IMR-90 (cell line): ENCODE results near the gene RAI1. TPM values are rescaled to one million over a fixed set of nuclear protein-coding genes. Genes with fewer than 3 reads are reported as not detected.

ENCODE experiments used
- ATAC-seq: fragments of 200-7000 bp; cut with Tn5 transposase; 2 replicates; pipeline ENCODE4 v1.9.1; 2020; ENCODE audit warnings: low read depth, mild to moderate bottlenecking, moderate library complexity
- BruUV-seq: library from RNA; stranded (reverse); fragments of 400-500 nt; replicated peaks from 2 replicates; lab custom pipeline; 2021; lab: Mats Ljungman, UMichigan
- CTCF ChIA-PET: fragments of 300-600 bp; formaldehyde crosslinking; extraction: SDS; loops from one replicate; lab custom pipeline; 2021; ENCODE audit warnings: antibody characterized with exemption; lab: Yijun Ruan, JAX
- POLR2A ChIA-PET: fragments of 300-600 bp; sonication (Branson Sonifier 250); formaldehyde crosslinking; loops from one replicate; lab custom pipeline; 2022; ENCODE audit warnings: antibody characterized with exemption; ENCODE audit not compliant: unreplicated experiment; lab: Charles Lee
- DNase-seq: peaks from one replicate; pipeline ENCODE4 v3.0.0; 2013
- H2AFZ ChIP-seq: replicated peaks from 2 replicates; pipeline ENCODE3; 2013; ENCODE audit warnings: low read length, mild to moderate bottlenecking; ENCODE audit not compliant: poor library complexity
- H2AK5ac ChIP-seq: 2 replicates; pipeline ENCODE4 v1.6.1; 2013; ENCODE audit warnings: low read depth, low read length, inconsistent platforms
- H2AK9ac ChIP-seq: replicated peaks from 2 replicates; pipeline ENCODE3; 2013; ENCODE audit warnings: mild to moderate bottlenecking, low read depth, low read length, moderate library complexity; ENCODE audit not compliant: poor library complexity
- H2BK120ac ChIP-seq: 2 replicates; pipeline ENCODE4 v1.6.1; 2013; ENCODE audit warnings: low read depth, low read length, inconsistent platforms
- H2BK15ac ChIP-seq: 3 replicates; pipeline ENCODE4 v1.6.1; 2013; ENCODE audit warnings: low read depth, low read length, inconsistent platforms
- H2BK20ac ChIP-seq: 2 replicates; pipeline ENCODE4 v1.6.1; 2013; ENCODE audit warnings: low read depth, mild to moderate bottlenecking, inconsistent platforms, low read length, moderate library complexity
- H2BK5ac ChIP-seq: 2 replicates; pipeline ENCODE4 v1.6.1; 2013; ENCODE audit warnings: mild to moderate bottlenecking, low read depth, low read length, inconsistent platforms; ENCODE audit not compliant: poor library complexity, severe bottlenecking
- H3K14ac ChIP-seq: replicated peaks from 2 replicates; pipeline ENCODE4 v1.6.1; 2013; ENCODE audit warnings: low read depth, low read length, inconsistent platforms
- H3K18ac ChIP-seq: 2 replicates; pipeline ENCODE4 v1.6.1; 2013; ENCODE audit warnings: low read depth, low read length, control low read depth
- H3K23ac ChIP-seq: 2 replicates; pipeline ENCODE4 v1.6.1; 2013; ENCODE audit warnings: low read depth, low read length, inconsistent platforms
- H3K27ac ChIP-seq: 2 replicates; pipeline ENCODE4 v1.5.1; 2013; ENCODE audit warnings: mild to moderate bottlenecking, control low read depth, low read length; ENCODE audit not compliant: insufficient read depth
- H3K27me3 ChIP-seq: 2 replicates; pipeline ENCODE4 v1.6.1; 2013; ENCODE audit warnings: low read length; ENCODE audit not compliant: control insufficient read depth, insufficient read depth
- H3K36me3 ChIP-seq: 2 replicates; pipeline ENCODE4 v1.6.1; 2013; ENCODE audit warnings: low read length, mixed read lengths; ENCODE audit not compliant: control insufficient read depth, insufficient read depth
- H3K4ac ChIP-seq: 2 replicates; pipeline ENCODE4 v1.6.1; 2013; ENCODE audit warnings: low read depth, low read length, inconsistent platforms
- H3K4me1 ChIP-seq: 2 replicates; pipeline ENCODE4 v1.6.1; 2013; ENCODE audit warnings: low read length, mixed read lengths; ENCODE audit not compliant: control insufficient read depth, insufficient read depth
- H3K4me2 ChIP-seq: 2 replicates; pipeline ENCODE4 v1.6.1; 2013; ENCODE audit warnings: low read depth, mild to moderate bottlenecking, control low read depth, low read length, moderate library complexity
- H3K4me3 ChIP-seq: 2 replicates; pipeline ENCODE4 v1.5.1; 2013; ENCODE audit warnings: low read depth, mild to moderate bottlenecking, control low read depth, low read length, moderate library complexity; ENCODE audit not compliant: insufficient read depth
- H3K56ac ChIP-seq: 2 replicates; pipeline ENCODE4 v1.6.1; 2013; ENCODE audit warnings: low read length, inconsistent platforms; ENCODE audit not compliant: insufficient read depth; ENCODE audit errors: extremely low read depth
- H3K79me1 ChIP-seq, 2 experiments: 2 replicates each; pipeline ENCODE4 v1.6.1; 2013; ENCODE audit warnings: low read length in 2 of 2, inconsistent platforms in 1 of 2, low read depth in 1 of 2
- H3K9ac ChIP-seq: 2 replicates; pipeline ENCODE4 v1.6.1; 2013; ENCODE audit warnings: low read depth, low read length, control low read depth
- H3K9me1 ChIP-seq: 2 replicates; pipeline ENCODE4 v1.6.1; 2013; ENCODE audit warnings: low read length, inconsistent platforms; ENCODE audit not compliant: insufficient read depth
- H3K9me3 ChIP-seq: 2 replicates; pipeline ENCODE4 v1.6.1; 2013; ENCODE audit warnings: low read length; ENCODE audit not compliant: control insufficient read depth, insufficient read depth
- H4K20me1 ChIP-seq: 2 replicates; pipeline ENCODE4 v1.6.1; 2013; ENCODE audit warnings: low read length, inconsistent platforms; ENCODE audit not compliant: insufficient read depth
- H4K5ac ChIP-seq: 2 replicates; pipeline ENCODE4 v1.6.1; 2013; ENCODE audit warnings: mild to moderate bottlenecking, low read depth, low read length, control low read depth
- H4K8ac ChIP-seq, 2 experiments: 2 replicates each; pipeline ENCODE4 v1.6.1; 2013; ENCODE audit warnings: low read depth in 2 of 2, low read length in 2 of 2, control low read depth in 1 of 2, inconsistent platforms in 1 of 2
- H4K91ac ChIP-seq: 2 replicates; pipeline ENCODE4 v1.6.1; 2013; ENCODE audit warnings: low read depth, low read length, inconsistent platforms; ENCODE audit not compliant: insufficient read depth
- CHD1 ChIP-seq: IDR thresholded peaks from 2 replicates; pipeline ENCODE4 v1.6.1; 2012; ENCODE audit warnings: low read depth, low read length, improper control_type of control experiment
- MAFK ChIP-seq: IDR thresholded peaks from 2 replicates; pipeline ENCODE4 v1.6.1; 2012; ENCODE audit warnings: low read depth, low read length, improper control_type of control experiment
- NFE2L2 ChIP-seq: fragments of 150-350 bp; IDR thresholded peaks from 2 replicates; pipeline ENCODE4 v1.6.1; 2016; ENCODE audit warnings: low read depth, mild to moderate bottlenecking, low read length
- RAD21 ChIP-seq: IDR thresholded peaks from 2 replicates; pipeline ENCODE4 v1.6.1; 2012; ENCODE audit warnings: low read length, improper control_type of control experiment
- WGBS, 2 experiments: methylation state at CpG; one replicate each; pipeline versions ENCODE4 v1.1.5 to v1.1.7; 2013; ENCODE audit warnings: missing lambda C conversion rate in 2 of 2; ENCODE audit not compliant: insufficient read length in 1 of 2; ENCODE audit errors: extremely low coverage in 2 of 2; 5-methylcytosine and 5-hydroxymethylcytosine counted together
- dilution Hi-C: fragments of 300-500 bp; cut with HindIII; formaldehyde crosslinking; loops from one replicate; pipeline ENCODE4 v1.14.3; 2018; ENCODE audit warnings: low sequenced_read_pairs; ENCODE audit not compliant: unreplicated experiment
- in situ Hi-C: fragments of 300-500 bp; cut with MboI; formaldehyde crosslinking; loops from 3 replicates; pipeline ENCODE4 v1.14.3; 2019; ENCODE audit warnings: low sequenced_read_pairs, inconsistent platforms, mixed read lengths
- intact Hi-C: fragments of 100-400 bp; cut with micrococcal nuclease; formaldehyde crosslinking; loops from 2 replicates; pipeline ENCODE4 v1.10.0; 2022
- polyA plus RNA-seq, 3 experiments: library from polyadenylated mRNA; depleted of rRNA; stranded (reverse); fragments of >200 nt; gene quantifications; 2 replicates each; pipeline ENCODE4 v1.2.3, GENCODE V29; 2012; ENCODE audit warnings: low replicate concordance in 1 of 3
- total RNA-seq: library from RNA; depleted of rRNA; stranded (reverse); fragments of >200 nt; gene quantifications from 2 replicates; pipeline ENCODE4 v1.2.3, GENCODE V29; 2012

Gene RAI1
- total and polyA plus RNA-seq, 2 of the 4 experiments (the other 2 are of a cell fraction), result 1.8 to 10.5 TPM

DNA sequence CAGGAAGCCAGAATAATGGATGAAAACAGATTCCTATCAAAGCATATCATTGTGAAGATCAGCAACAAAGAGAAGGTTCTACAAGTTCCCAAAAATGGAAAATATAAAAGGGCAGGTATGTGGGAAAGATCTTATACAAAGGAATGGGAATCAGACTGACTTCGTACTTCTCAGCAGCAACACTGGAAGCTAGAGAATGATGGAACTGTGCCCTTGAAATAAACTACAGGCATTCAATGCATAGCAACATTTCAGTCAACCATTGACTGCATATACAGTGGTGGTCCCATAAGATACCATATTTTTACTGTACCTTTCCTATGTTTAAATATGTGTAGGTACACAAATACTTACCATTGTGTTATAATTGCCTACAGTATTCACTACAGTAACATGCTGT is 30.3 kb upstream of the RAI1 start:
- POLR2A ChIA-PET, result no interaction called here
- H3K4me3 ChIP-seq, result no peak overlapping the region
- no peak overlapping the region for H3K18ac ChIP-seq
- in situ Hi-C loops (no loop called here), dilution Hi-C loops (no loop called here), intact Hi-C loops (no loop called here)
- H4K8ac ChIP-seq, result no peak overlapping the region
- CTCF ChIA-PET, result no interaction called here
- no peak overlapping the region for H3K27ac ChIP-seq
- no peak overlapping the region for H2AK9ac ChIP-seq
- H2BK20ac ChIP-seq, result no peak overlapping the region
- no peaks in the 10 kb centered on the region for H3K9me1 ChIP-seq
- H3K9ac ChIP-seq, result no peak overlapping the region
- no peak overlapping the region for H2AK5ac ChIP-seq
- BruUV-seq, result no TSS peak
- H3K14ac ChIP-seq, result no peak overlapping the region
- no peak for DNase-seq
- no peaks in the 10 kb centered on the region for H3K36me3 ChIP-seq
- no peak overlapping the region for H4K5ac ChIP-seq
- no peak overlapping the region for H2BK120ac ChIP-seq
- no peak overlapping the region for H3K56ac ChIP-seq
- no peak for TF ChIP-seq MAFK
- TF ChIP-seq RAD21, result no peak
- no peak for TF ChIP-seq NFE2L2
- TF ChIP-seq CHD1, result no peak
- H4K20me1 ChIP-seq, result no peaks in the 10 kb centered on the region
- H2AFZ ChIP-seq, result no peak overlapping the region
- H3K4ac ChIP-seq, result no peak overlapping the region
- H2BK5ac ChIP-seq, result no peak overlapping the region
- no peak overlapping the region for H4K91ac ChIP-seq
- H3K27me3 ChIP-seq, result peaks cover 26% of the 10 kb centered on the region
- no peak overlapping the region for H3K23ac ChIP-seq
- no peak overlapping the region for H3K4me2 ChIP-seq
- no peaks in the 10 kb centered on the region for H3K79me1 ChIP-seq
- no CpG with 5 or more reads among the region's 1 CpG for WGBS, 2 experiments
- H3K4me1 ChIP-seq, result peaks cover 3% of the 10 kb centered on the region; the same call in 1 of the 2 replicates
- ATAC-seq, result no peak
- no peak overlapping the region for H2BK15ac ChIP-seq
- H3K9me3 ChIP-seq, result peaks cover 3% of the 10 kb centered on the region
